HG02623 (cell line): ENCODE data around the gene GTF2IRD1.
A peak's percentile ranks its signal among the peaks of the same experiment; 100 is the strongest.

Experiments
- ATAC-seq: cut with Tn5 transposase; IDR thresholded peaks from one replicate; pipeline ENCODE4 v1.9.1; 2021; ENCODE audit warnings: moderate library complexity; ENCODE audit not compliant: unreplicated experiment

GTF2IRD1 gene

DNA sequence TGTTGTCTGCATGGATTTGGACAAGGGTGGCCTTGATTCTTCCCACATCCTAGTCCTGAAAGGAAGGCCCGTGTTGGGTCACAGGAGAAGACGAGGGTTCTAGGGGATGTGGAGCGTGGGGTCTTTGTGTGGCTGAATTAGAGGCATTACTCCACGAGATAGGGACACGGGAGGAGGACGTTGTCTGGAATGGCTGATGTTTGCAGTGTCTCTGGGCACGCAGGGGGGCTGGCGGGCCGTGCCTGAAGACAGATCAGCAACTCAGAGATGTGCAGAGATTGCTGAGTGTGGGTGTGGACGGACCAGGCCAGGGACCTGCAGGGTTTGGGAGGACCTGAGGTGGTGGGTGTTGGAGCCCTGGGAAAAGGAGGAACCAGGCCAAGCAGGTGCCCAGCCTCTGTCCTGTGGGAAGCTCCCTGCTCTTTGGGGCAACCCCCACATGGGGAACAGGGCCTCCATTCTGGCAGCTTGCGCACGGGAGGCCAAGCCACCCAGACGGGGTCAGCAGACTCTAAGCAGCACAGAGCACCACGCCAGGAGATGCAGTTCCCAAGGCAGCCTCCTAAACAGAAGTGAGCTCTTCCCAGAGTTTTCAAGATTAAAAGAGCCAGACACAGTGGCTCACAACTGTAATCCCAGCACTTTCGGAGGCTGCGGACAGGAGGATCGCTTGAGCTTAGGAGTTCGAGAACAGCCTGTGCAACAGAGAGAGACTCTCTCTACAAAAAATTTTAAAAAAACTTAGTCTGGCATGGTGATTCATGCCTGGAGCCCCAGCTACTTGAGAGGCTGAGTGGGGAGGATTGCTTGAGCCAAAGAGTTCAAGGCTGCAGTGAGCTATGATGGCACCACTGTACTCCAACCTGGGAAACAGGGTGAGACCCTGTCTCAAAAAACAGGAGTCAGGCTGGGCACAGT, 132.8 kb downstream of the GTF2IRD1 start:
- ATAC-seq: no peak

DNA sequence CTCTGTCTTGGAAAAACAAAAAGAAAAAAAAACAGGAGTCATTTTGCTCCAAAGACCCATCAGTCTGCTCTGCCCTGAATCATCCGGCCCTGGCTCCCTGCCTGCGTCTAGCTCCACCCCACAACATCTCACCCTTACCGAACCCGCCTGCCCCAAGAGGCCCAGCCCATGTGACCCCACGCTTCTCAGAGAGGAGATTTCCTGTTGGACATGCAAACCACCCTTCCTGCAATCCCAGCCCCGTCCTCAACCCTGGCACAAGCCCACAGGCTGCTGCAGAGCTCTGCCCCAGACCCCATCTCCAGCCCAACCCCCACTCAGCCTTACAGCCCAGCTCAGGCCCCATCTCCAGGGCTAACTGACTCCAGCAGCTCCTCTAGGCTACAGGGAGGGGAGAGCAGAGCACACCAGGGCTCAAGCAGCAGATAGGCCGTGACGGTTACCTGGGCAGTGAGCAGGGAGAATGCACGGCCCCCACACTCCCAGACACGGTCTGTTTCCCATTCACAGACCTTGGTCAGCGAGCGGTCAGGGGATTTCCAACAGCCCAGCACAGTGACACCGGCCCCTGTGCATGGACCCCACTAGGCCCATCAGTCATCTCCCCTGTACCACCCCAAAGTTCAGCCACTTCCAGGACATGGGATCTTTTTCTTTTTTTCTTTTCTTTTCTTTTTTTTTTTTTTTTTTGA, 133.9 kb downstream of the GTF2IRD1 start:
- ATAC-seq: peak; percentile 60

DNA sequence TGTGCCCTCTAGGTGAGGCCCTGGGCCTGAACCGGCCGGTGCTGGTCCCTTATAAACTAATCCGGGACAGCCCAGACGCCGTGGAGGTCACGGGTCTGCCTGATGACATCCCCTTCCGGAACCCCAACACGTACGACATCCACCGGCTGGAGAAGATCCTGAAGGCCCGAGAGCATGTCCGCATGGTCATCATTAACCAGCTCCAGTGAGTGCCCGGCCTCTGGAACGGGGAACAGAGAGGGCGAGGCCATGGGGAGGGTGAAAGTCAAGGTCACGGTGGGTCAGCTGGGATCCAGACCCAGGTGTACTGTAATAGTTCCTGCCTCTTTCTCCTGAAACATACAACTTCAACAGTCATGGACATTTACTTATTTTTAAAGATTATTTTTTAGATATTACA, 137.1 kb downstream of the GTF2IRD1 start:
- no peak for ATAC-seq

DNA sequence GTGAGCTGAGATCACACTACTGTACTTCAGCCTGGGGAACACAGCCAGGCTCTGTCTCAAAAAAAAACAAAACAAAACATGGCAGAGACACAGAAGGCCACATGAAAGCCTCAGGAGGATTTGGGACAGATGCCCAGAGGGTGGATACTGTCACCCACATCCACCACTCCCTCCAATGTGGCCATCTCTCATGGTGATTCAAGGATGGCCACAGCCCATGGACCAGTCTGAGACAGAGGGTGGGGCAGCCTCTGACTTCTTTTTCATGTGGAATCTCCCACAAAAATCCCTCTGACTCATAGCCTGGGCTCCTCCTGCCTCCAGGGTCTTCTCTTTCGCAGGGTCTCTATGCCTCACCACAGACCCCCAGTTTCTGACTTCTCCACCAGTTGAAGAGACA, 144.9 kb downstream of the GTF2IRD1 start:
- no peak for ATAC-seq

DNA sequence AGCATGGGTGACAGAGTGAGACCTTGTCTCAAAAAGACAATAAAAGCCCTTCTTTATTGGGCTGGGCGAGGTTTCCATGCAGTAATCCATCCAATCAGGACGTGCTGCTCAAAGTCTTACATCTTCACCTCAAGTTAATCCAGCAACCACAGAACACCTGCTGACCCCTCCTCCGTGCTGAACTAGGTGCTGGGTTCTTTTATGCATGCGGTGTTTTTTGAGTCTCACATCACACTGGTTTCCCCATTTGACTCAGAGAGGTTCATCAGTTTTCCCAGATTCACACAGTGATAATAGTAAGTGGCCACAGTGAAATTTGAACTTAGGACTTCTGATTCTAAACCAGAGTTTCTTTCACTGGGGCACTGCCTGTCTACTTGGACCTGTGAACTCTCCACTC, 145.5 kb downstream of the GTF2IRD1 start:
- ATAC-seq: no peak

DNA sequence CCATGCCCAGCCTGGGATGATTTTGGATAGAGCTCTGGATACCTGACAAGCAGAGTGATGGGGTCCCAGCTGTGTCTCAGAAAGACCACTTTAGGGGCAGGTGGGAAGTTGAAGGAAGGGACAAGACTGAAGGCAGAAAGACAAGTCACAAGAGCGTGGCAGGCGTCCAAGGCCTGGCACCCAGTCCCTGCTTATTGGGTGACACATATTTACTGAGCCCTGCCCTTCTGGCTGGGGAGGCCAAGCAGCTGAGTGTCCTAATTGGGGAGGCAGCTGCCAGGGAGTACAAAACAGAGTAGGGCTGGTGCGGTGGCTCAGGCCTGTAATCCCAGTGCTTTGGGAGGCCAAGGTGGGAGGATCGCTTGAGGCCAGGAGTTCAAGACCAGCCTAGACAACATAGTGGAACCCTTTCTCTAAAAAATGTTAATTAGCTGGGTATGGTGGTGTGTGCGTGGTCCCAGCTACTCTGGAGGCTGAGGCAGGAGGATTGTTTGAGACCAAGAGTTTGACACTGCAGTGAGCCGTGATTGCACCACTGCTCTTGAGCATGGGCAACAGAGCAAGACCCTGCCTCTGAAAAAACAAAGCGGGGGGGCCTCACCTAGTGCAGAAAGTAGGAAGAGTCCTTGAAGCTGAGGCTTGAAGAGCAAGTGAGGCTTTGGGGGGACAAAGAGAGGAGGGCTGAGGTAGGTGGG, 150.8 kb downstream of the GTF2IRD1 start:
- ATAC-seq: no peak

DNA sequence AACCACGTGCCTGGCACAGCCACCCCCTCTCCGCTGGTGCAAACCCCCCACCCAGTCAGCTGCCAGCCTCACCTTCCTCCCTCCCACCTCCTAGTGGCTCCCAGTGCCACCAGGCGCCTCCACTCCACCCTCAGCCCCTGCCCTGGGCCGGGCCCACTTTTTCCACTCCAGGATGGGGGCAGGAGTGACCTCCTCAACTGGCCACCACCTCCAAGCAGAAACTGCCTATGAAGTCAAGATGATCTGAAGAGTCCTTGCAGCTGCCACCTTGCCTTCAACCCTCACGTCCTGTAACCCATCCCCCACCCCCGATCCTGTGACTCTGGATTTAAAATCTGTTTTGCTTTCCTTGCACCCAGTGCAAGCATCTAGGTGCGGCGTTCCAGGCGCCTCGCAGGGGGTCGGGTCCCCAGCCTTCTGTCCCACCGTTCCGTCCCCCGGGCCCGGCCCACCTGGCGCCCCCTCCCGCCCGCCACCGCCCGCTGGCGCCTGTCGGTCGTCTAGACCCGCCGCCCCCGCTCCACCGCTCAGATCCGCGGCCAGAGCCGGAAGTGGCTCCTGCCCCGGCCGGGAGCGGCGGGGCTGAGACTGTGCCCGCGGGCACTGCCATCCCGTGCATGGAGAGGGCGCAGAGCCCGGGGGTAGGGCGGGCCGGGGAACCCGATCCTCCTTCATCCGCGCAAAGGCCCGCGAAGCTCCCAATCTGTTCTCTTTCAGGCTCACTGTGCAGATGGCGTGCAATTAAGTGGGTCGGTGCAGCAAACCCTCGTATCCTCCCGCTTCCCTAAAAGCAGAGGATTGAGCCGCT, 152.6 kb downstream of the GTF2IRD1 start:
- no peak for ATAC-seq

DNA sequence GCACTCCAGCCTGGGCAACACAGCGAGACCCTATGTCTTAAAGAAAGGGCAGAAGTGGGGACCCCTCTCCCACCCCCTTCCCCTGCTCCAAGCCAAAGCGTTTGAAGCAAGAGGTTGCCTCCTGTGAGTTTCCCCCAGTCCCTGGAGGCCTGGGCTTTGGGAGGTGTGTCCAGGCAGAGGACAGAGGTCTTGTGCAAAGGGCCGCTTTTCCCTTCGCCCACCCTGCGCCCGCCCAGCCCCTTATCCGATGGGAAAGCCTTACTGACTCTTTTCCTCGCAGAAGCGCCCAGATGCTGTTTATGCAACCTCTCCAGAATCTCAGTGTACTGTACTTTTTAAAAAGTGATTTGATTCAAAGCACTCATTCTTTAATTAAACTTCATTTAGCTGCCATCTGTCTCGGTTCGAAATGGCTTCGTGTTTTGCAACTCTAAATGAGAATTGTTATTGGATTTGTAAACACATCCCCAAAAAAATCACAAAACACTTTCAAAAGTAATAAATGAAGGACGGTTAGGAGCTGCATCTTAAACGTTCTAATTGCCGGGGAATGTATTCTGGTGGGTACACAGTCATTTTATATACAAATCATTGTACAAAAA, 153.3 kb downstream of the GTF2IRD1 start:
- ATAC-seq: no peak

DNA sequence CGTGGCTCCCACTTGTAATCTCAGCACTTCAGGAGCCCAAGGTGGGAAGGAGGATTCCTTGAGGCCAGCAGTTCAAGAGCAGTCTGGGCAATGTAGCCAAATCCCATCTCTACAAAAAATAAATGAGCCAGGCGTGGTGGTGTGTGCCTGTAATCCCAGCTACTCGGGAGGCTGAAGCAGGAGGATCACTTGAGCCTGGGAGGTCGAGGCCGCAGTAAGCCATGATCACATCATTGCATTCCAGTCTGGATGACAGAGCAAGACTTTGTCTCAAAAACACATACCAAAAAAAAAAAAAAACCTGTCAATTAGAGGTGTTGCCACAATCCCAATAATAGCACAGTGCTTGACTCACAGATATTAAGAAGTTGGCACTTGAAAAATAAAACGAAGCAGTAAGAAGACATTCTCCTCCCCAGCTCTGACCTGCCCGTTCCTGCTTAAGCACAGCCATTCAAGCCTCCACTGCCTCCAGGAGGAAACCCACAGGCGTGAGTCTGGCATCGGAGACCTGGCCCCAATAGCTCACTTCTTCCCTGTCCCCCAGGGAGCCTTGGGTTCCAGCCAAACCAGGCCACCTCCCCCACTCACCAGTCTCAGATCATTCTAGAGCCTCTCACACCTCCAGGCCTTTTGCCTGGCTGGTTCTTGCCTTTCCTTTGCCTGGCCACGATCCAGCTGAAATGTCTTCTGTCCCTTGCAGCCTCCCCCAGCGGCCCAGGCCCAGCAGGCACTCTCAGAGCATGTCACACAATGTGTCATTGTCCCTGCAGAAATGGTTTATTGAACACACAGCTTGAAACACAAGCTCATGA, 158.5 kb downstream of the GTF2IRD1 start:
- no peak for ATAC-seq

DNA sequence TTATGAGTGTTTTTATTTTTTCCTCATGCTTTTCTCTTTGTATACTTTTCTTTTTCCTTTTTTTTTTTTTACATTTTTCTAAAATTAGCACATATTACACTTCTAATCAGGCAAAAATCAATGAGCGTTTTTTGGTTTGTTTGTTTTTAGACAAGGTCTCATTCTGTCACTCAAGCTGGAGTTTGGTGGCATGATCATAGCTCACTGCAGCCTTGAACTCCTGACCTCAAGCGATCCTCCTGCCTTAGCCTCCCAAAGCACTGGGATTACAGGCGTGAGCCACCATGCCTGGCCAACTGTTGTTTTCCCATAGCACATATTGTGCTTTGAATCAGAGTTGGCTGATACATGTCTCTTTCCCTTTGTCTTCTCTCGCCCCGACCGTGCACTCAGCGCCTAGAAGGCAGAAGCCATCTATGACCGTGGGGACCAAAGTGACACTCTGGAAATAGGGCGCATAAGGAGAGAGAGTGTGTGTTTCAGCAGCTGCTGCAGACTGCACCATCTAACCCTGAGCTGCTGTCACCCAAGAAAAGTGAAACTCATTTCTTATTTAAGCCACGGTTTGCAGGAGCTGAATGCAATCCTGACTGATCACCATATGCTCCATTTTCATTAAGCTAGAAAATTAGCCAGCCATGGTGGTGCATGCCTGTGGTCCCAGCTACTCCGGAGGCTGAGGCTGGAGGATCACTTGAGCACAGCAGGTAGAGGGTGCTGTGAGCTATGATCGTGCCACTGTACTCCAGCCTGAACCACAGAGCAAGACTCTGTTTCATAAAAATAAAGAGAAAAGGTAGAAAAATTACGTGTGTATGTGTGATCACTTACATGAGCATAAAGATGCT, 162.5 kb downstream of the GTF2IRD1 start:
- no peak for ATAC-seq

DNA sequence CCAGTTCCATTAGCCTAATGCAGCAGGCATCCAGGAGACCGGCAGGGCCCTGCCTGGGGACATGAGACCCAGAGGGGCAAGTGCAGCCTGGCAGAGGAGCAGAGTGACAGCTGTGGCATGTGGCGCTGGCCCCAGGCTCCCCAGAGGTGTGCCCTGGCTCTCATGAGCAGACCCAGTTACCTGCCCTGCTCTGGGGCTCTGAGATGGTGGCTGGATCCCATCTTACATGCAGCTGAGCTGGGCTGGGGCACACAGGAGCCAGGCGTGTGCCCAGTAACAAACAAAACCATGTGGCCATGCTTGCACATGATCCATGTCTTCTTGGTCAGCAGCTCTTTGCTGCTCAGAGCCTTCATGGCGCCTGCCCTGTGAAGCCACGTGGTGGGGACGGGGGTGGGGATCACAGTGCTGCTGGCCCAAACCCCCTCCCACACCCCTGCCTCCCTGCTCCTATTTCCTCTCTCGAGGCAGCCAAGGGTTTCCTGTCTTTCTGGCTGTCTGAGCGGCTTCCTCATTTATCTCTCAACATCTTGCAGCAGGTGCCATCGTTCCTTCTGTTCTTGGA, 163.6 kb downstream of the GTF2IRD1 start:
- ATAC-seq: no peak

DNA sequence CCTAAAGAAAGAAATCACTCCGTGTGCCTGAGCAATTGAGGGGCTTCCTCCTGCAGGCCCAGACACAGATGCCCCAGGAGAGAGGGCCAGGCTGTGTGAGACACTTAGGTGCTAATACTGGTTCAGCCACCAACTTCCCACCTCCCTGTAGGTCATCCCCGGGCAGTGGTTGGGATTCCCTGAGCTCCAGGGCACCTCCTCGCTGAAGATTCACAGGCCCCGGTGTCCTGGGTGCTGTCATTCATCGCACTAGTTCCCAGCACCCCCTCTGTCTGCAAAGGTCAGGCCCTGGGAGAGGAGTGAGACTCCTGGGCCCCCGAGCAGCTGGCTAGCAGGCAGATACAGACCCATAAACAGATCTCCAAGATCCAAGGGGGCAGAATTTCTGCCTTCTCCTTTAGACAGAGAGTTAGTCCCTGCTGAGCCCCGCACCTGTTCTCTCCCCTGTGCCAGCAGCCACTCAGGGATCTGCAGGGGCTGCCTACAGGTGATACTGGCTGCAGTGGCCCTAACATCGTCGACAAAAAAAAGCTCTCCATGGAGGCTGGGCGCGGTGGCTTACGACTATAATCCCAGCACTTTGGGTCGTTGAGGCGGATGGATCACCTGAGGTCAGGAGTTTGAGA, 165.6 kb downstream of the GTF2IRD1 start:
- ATAC-seq: no peak

DNA sequence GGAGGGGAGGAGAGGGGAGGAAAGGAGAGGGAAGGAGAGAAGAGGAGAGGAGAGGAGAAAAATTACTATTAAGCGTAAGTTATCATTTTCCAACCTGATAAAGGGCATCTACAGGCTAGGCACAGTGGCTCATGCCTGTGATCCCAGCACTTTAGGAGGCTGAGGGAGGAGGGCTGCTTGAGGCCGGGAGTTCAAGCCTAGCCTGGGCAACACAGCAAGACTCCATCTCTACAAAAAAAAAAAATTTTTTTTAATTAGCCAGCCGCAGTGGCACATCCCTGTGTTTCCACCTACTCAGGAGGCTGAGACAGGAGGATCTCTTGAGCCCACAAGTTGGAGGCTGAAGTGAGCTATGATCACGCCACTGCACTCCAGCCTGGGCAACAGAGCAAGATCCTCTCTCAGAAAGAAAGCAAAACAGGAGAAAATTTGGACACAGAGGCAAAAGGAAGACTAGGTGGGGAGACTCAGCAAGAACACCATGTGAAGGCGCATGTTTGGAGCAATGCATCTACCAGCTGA, 168.6 kb downstream of the GTF2IRD1 start:
- ATAC-seq: no peak

DNA sequence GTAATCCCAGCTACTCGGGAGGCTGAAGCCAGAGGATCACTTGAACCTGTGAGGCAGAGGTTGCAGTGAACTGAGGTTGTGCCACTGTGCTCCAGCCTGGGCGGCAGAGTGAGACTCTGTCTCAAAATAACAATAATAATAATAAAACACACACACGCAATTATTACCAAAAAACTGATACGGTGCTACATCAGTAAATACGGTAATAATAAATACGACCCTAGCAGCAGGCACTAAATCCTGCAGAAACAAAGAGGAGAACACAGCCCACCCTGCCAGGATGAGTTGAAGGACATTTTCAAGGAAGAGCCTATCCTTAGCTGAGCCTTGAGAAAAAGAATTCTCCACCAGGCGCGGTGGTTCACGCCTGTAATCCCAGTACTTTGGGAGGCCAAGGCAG, 169.4 kb downstream of the GTF2IRD1 start:
- no peak for ATAC-seq

DNA sequence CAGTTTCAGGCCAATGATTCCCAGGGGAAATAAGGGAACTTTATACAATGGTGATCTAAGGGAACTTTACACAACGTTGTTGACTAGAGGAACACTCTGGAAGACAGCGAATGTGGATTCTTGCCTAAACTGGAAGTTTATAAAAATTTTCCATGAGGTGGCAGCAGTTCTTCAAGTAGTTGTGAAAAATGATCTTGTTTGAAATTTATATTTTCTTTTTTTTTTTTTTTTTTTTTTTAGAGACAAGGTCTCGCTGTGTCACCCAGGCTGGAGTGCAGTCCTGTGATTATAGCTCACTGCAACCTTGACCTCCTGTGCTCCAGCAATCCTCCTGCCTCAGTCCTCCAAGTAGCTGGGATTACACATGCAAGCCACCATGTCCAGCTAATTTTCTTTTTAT, 171.7 kb downstream of the GTF2IRD1 start:
- ATAC-seq: no peak

DNA sequence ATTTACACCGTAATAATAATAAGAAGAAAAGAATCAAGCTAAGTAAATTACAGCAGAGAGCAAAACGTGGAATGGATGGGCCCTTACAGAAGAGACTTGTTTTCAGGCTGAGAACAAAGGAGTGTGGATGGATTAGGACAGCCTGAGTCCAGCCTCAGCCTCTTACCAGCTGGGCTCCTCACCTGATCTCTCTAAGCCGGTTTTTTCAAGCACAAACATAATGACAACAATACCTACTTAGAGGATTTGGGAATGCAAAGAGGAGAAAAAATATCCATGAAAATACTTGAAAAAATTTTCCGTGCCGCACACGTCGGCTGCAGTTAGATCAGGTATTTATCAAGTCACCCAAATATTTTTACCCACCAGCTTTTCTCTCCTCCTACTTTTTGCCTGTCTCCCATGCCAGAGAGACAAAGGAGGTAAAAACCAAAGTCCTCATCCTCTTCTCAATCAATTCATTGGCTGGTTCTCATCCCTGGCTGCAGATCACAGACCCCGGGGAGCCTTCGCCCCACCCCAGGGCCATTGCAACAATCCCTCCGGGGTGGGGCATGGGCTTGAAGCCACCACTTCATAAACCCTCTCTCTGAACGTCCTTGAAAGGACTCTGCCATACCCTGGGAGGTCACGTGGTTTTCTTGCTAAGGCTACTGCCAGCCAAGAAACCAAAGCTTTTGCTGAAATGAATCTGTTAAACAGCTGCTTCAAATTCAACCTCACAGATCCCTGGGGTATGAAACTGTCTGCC, 174.1 kb downstream of the GTF2IRD1 start:
- ATAC-seq: no peak

DNA sequence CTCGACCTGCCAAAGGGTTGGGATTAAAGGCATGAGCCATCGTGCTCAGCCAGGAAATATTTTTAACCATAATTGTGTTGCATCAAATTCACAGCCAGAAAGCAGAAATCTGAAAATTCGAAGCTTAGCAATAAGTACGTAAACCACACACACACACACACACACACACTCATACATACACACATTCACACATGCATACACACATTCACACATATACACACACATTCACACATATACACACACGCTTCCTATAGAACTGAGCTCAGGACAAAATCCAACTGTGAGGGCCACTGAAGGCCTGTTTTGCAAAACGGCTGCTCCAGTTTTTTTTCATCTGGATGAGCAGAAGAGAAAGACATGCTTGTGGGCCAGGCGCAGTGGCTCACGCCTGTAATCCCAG, 178.8 kb downstream of the GTF2IRD1 start:
- no peak for ATAC-seq
